Gastroesophageal sphincter (tissue), 3 donors: ENCODE data around the gene RBFA.

Experiments
- CTCF ChIP-seq, 4 experiments: fragments of 200-600 bp in 2 of 4; fragments of 450-650 bp in 2 of 4; sonication (generic) in 1 of 4; IDR thresholded peaks; one replicate each; pipeline ENCODE4 v1.5.1; 2017 to 2019; ENCODE audit warnings: antibody characterized with exemption in 4 of 4, mild to moderate bottlenecking in 2 of 4, moderate library complexity in 2 of 4
- EP300 ChIP-seq: sonication (generic); formaldehyde crosslinking; IDR thresholded peaks from one replicate; pipeline ENCODE4 v1.6.1; 2017; ENCODE audit warnings: antibody characterized with exemption, mild to moderate bottlenecking
- POLR2A ChIP-seq, 2 donors: fragments of 450-650 bp; IDR thresholded peaks; one replicate each; pipeline ENCODE4 v1.6.1; 2017; ENCODE audit warnings: antibody characterized with exemption in 2 of 2, mild to moderate bottlenecking in 2 of 2, moderate library complexity in 1 of 2

DNA sequence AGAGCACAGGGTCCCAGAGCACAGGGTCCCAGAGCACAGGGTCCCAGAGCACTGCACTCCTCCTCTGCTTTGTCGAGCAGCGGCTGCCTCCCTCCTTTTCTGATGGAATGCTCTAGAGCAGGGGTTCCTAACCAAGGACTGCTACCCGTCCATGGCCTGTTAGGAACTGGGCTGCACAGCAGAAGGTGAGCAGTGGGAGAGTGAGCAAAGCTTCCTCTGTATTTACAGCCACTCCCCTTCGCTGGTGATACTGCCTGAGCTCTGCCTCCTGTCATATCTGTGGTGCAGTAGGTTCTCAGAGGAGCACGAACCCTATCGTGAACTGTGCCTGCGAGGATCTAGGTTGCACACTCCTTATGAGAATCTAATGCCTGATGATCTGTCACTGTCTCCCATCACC is 41.7 kb downstream of the RBFA start:
- TF ChIP-seq CTCF (IDR thresholded peaks at IDR 0.05), result no peak
- no peak for TF ChIP-seq POLR2A (IDR thresholded peaks at IDR 0.05)
- no peak for TF ChIP-seq EP300
